Trophoblast cell (in vitro differentiated cells and primary cell): ENCODE results near the gene CCDC197.

Source experiments
- DNase-seq, 2 donors: peaks; one replicate each; pipeline ENCODE4 v3.0.0-alpha.2; 2016
- H2AFZ ChIP-seq: 2 replicates; pipeline ENCODE4 v1.6.1; 2013; ENCODE audit warnings: low read length, moderate library complexity, mild to moderate bottlenecking; ENCODE audit not compliant: insufficient read depth, poor library complexity
- H2AK5ac ChIP-seq: 2 replicates; pipeline ENCODE4 v1.6.1; 2013; ENCODE audit warnings: mild to moderate bottlenecking, low read length
- H2BK120ac ChIP-seq: 2 replicates; pipeline ENCODE4 v1.6.1; 2013; ENCODE audit warnings: low read length, mild to moderate bottlenecking, moderate library complexity; ENCODE audit not compliant: insufficient read depth, poor library complexity
- H2BK12ac ChIP-seq: 2 replicates; pipeline ENCODE4 v1.6.1; 2013; ENCODE audit warnings: mild to moderate bottlenecking, low read length, moderate library complexity
- H2BK5ac ChIP-seq: 2 replicates; pipeline ENCODE4 v1.6.1; 2013; ENCODE audit warnings: low read length, low read depth, moderate library complexity, mild to moderate bottlenecking; ENCODE audit not compliant: poor library complexity
- H3K14ac ChIP-seq: 2 replicates; pipeline ENCODE4 v1.6.1; 2013; ENCODE audit warnings: mild to moderate bottlenecking, low read length
- H3K18ac ChIP-seq: 2 replicates; pipeline ENCODE4 v1.6.1; 2013; ENCODE audit warnings: mild to moderate bottlenecking, low read length
- H3K23ac ChIP-seq: 2 replicates; pipeline ENCODE4 v1.6.1; 2013; ENCODE audit warnings: low read length
- H3K27ac ChIP-seq: 2 replicates; pipeline ENCODE4 v1.5.1; 2013; ENCODE audit warnings: low read depth, mild to moderate bottlenecking, inconsistent platforms, low read length, moderate library complexity
- H3K27me3 ChIP-seq: 2 replicates; pipeline ENCODE4 v1.6.1; 2013; ENCODE audit warnings: inconsistent platforms, mild to moderate bottlenecking, low read length, moderate library complexity; ENCODE audit not compliant: insufficient read depth
- H3K36me3 ChIP-seq, 2 experiments: 1 replicate in 1 of 2; 2 replicates in 1 of 2; pipeline ENCODE4 v1.6.1; 2013; ENCODE audit warnings: low read length in 2 of 2, mild to moderate bottlenecking in 2 of 2, moderate library complexity in 1 of 2; ENCODE audit not compliant: insufficient read depth in 2 of 2, control insufficient read depth in 1 of 2
- H3K4ac ChIP-seq: 2 replicates; pipeline ENCODE4 v1.6.1; 2013; ENCODE audit warnings: low read depth, mild to moderate bottlenecking, low read length, moderate library complexity
- H3K4me1 ChIP-seq, 2 experiments: 1 replicate in 1 of 2; 2 replicates in 1 of 2; pipeline ENCODE4 v1.6.1; 2013; ENCODE audit warnings: low read length in 2 of 2, mild to moderate bottlenecking in 2 of 2, moderate library complexity in 1 of 2; ENCODE audit not compliant: insufficient read depth in 2 of 2, control insufficient read depth in 1 of 2
- H3K4me2 ChIP-seq: 2 replicates; pipeline ENCODE4 v1.6.1; 2013; ENCODE audit warnings: inconsistent platforms, mild to moderate bottlenecking, low read length, moderate library complexity
- H3K4me3 ChIP-seq: 2 replicates; pipeline ENCODE4 v1.5.1; 2013; ENCODE audit warnings: mild to moderate bottlenecking, low read depth, low read length, inconsistent platforms
- H3K79me1 ChIP-seq: one replicate; pipeline ENCODE4 v1.6.1; 2013; ENCODE audit warnings: low read length
- H3K79me2 ChIP-seq: 2 replicates; pipeline ENCODE4 v1.6.1; 2013; ENCODE audit warnings: low read length, mild to moderate bottlenecking; ENCODE audit not compliant: control insufficient read depth, insufficient read depth, poor library complexity
- H3K9ac ChIP-seq: 2 replicates; pipeline ENCODE4 v1.6.1; 2013; ENCODE audit warnings: mild to moderate bottlenecking, low read length
- H3K9me3 ChIP-seq: 2 replicates; pipeline ENCODE4 v1.6.1; 2013; ENCODE audit warnings: low read depth, mild to moderate bottlenecking, control low read depth, inconsistent platforms, low read length; ENCODE audit not compliant: insufficient read depth
- H4K12ac ChIP-seq: 2 replicates; pipeline ENCODE4 v1.6.1; 2013; ENCODE audit warnings: low read depth, mild to moderate bottlenecking, low read length, moderate library complexity
- H4K8ac ChIP-seq: 2 replicates; pipeline ENCODE4 v1.6.1; 2013; ENCODE audit warnings: low read depth, mild to moderate bottlenecking, low read length, moderate library complexity
- H4K91ac ChIP-seq: one replicate; pipeline ENCODE4 v1.6.1; 2013; ENCODE audit warnings: low read depth, mild to moderate bottlenecking, low read length, moderate library complexity
- WGBS: extraction: QIAGEN DNeasy Blood & Tissue Kit; methylation state at CpG from one replicate; pipeline ENCODE4 v1.1.7; 2013; ENCODE audit warnings: missing lambda C conversion rate; ENCODE audit not compliant: insufficient read length, insufficient coverage; ENCODE audit errors: extremely low coverage; 5-methylcytosine and 5-hydroxymethylcytosine counted together

CCDC197 gene

GRCh38 chr14:94038510-94038909 lies 41.4 kb downstream of the CCDC197 start:
- no peak overlapping the region for H4K8ac ChIP-seq
- H3K14ac ChIP-seq: no peak overlapping the region
- no peak overlapping the region for H2BK5ac ChIP-seq
- H3K18ac ChIP-seq: no peak overlapping the region
- H2BK12ac ChIP-seq: no peak overlapping the region
- H3K4ac ChIP-seq: no peak overlapping the region
- H3K23ac ChIP-seq: no peak overlapping the region
- no peak overlapping the region for H4K12ac ChIP-seq
- no peak for DNase-seq
- H3K9me3 ChIP-seq: peaks cover 1% of the 10 kb centered on the region
- no peaks in the 10 kb centered on the region for H3K27me3 ChIP-seq
- H3K9ac ChIP-seq: no peak overlapping the region
- no peaks in the 10 kb centered on the region for H3K79me1 ChIP-seq
- H3K4me3 ChIP-seq: no peak overlapping the region
- no peak overlapping the region for H3K27ac ChIP-seq
- peaks cover 5 to 15% of the 10 kb centered on the region in 2 experiments for H3K36me3 ChIP-seq
- H2AFZ ChIP-seq: no peak overlapping the region
- H2BK120ac ChIP-seq: no peak overlapping the region
- H3K79me2 ChIP-seq: no peaks in the 10 kb centered on the region
- H2AK5ac ChIP-seq: no peak overlapping the region
- H3K4me1 ChIP-seq: no peaks in the 10 kb centered on the region
- WGBS: no CpG with 5 or more reads among the region's 7 CpGs
- H4K91ac ChIP-seq: no peak overlapping the region
- H3K4me2 ChIP-seq: no peak overlapping the region

GRCh38 chr14:94038921-94039629 lies 42.0 kb downstream of the CCDC197 start:
- WGBS: no CpG with 5 or more reads among the region's 11 CpGs
- Histone ChIP-seq H3K27me3 (no peaks in the 10 kb centered on the region), H3K9ac (no peak overlapping the region), H4K8ac (no peak overlapping the region), H4K12ac (no peak overlapping the region), H3K27ac (no peak overlapping the region), H3K79me2 (no peaks in the 10 kb centered on the region), H2BK5ac (no peak overlapping the region), H3K4me3 (no peak overlapping the region), H3K36me3 (peaks cover 11 to 21% of the 10 kb centered on the region in 2 experiments), H3K4me1 (no peaks in the 10 kb centered on the region), H2AK5ac (no peak overlapping the region), H3K4ac (no peak overlapping the region), H3K9me3 (peaks cover 1% of the 10 kb centered on the region), H3K79me1 (no peaks in the 10 kb centered on the region), H2AFZ (no peak overlapping the region), H2BK120ac (no peak overlapping the region), H3K14ac (no peak overlapping the region), H3K18ac (no peak overlapping the region), H3K4me2 (no peak overlapping the region), H3K23ac (no peak overlapping the region), H4K91ac (no peak overlapping the region), H2BK12ac (no peak overlapping the region)
- no peak for DNase-seq

- no peak overlapping the region for H3K9ac ChIP-seq
- peaks cover 1% of the 10 kb centered on the region for H3K9me3 ChIP-seq
- no peaks in the 10 kb centered on the region for H3K79me1 ChIP-seq
- no peak overlapping the region for H3K4me3 ChIP-seq
- H2BK12ac ChIP-seq: no peak overlapping the region
- no peak overlapping the region for H3K27ac ChIP-seq
- H4K12ac ChIP-seq: no peak overlapping the region
- H3K4ac ChIP-seq: no peak overlapping the region
- no peak for DNase-seq
- no peak overlapping the region for H3K4me2 ChIP-seq
- no peaks in the 10 kb centered on the region for H3K79me2 ChIP-seq
- no peak overlapping the region for H3K18ac ChIP-seq
- no peak overlapping the region for H2AK5ac ChIP-seq
- H4K8ac ChIP-seq: no peak overlapping the region
- no CpG with 5 or more reads among the region's 5 CpGs for WGBS
- peaks cover 21 to 28% of the 10 kb centered on the region in 2 experiments for H3K36me3 ChIP-seq
- H2BK120ac ChIP-seq: no peak overlapping the region
- H2AFZ ChIP-seq: no peak overlapping the region
- no peak overlapping the region for H3K14ac ChIP-seq
- no peaks in the 10 kb centered on the region for H3K27me3 ChIP-seq
- H3K4me1 ChIP-seq: no peaks in the 10 kb centered on the region
- no peak overlapping the region for H2BK5ac ChIP-seq
- H4K91ac ChIP-seq: no peak overlapping the region
- no peak overlapping the region for H3K23ac ChIP-seq
Observed at GRCh38 chr14:94040247-94040646, 43.1 kb downstream of the CCDC197 start.

- no peak overlapping the region for H4K8ac ChIP-seq
- no peak overlapping the region for H2BK12ac ChIP-seq
- no peak overlapping the region for H3K18ac ChIP-seq
- H3K14ac ChIP-seq: no peak overlapping the region
- no peaks in the 10 kb centered on the region for H3K79me1 ChIP-seq
- H3K4me2 ChIP-seq: no peak overlapping the region
- no peak overlapping the region for H4K12ac ChIP-seq
- no peak overlapping the region for H2BK120ac ChIP-seq
- H2AFZ ChIP-seq: no peak overlapping the region
- no peak overlapping the region for H2BK5ac ChIP-seq
- peaks cover 1% of the 10 kb centered on the region for H3K9me3 ChIP-seq
- H3K9ac ChIP-seq: no peak overlapping the region
- no peak overlapping the region for H3K23ac ChIP-seq
- no peaks in the 10 kb centered on the region for H3K79me2 ChIP-seq
- H4K91ac ChIP-seq: no peak overlapping the region
- H3K4me1 ChIP-seq: no peaks in the 10 kb centered on the region
- no peak overlapping the region for H3K27ac ChIP-seq
- DNase-seq: no peak
- no CpG with 5 or more reads among the region's 13 CpGs for WGBS
- no peak overlapping the region for H2AK5ac ChIP-seq
- H3K36me3 ChIP-seq: peaks cover 26 to 31% of the 10 kb centered on the region in 2 experiments
- H3K27me3 ChIP-seq: no peaks in the 10 kb centered on the region
- no peak overlapping the region for H3K4ac ChIP-seq
- no peak overlapping the region for H3K4me3 ChIP-seq
Observed at GRCh38 chr14:94040796-94041195, 43.7 kb downstream of the CCDC197 start.
